Keratinocyte (primary cell): ENCODE data around the gene RGS1.

Experiments used
- CTCF ChIP-seq, 3 experiments: IDR thresholded peaks in 1 of 3; conservative IDR thresholded peaks in 1 of 3; optimal IDR thresholded peaks in 1 of 3; 2 replicates in 2 of 3; 3 replicates in 1 of 3; pipeline versions ENCODE3 to v1.5.1; 2011; ENCODE audit warnings: low read length in 3 of 3, mild to moderate bottlenecking in 3 of 3, moderate library complexity in 2 of 3, control low read depth in 1 of 3, inconsistent platforms in 1 of 3; ENCODE audit not compliant: insufficient read depth in 2 of 3; ENCODE audit errors: extremely low read depth in 1 of 3
- EZH2 ChIP-seq: IDR thresholded peaks from one replicate; pipeline ENCODE4 v1.6.1; 2012; ENCODE audit warnings: inconsistent platforms, mild to moderate bottlenecking, low read length, moderate library complexity

DNA sequence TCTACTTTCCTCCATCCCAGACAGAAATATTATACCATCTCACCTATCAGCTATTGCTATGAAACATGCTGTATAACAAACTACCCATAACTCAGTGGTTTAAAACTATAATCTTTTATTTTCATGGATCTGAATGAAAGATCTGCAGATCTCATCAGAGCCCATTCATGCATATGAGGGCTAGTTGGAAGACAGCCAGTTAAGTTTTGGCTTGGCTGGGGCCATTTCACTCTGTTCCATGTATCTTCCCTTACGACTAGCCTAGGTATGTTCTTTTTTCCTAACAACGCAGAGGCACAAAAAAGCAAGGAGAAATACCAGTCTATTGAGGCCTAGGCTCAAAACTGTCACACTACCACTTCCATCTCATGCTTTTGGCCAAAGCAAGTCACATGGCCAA, 28.1 kb upstream of the RGS1 start:
- TF ChIP-seq CTCF (optimal IDR thresholded peaks at IDR 0.05 in 1 of 3, IDR thresholded peaks at IDR 0.05 in 1 of 3, conservative IDR thresholded peaks at IDR 0.05 in 1 of 3; ENCODE audit: extremely low read depth in 1 of 3, insufficient read depth in 2 of 3, low read length in 3 of 3) (no peak), EZH2 (no peak)
